Measurements from ENCODE around the gene FSTL4.

The FSTL4 gene

GRCh38 chr5:133627180-133627579, 14.8 kb upstream of the FSTL4 start:
- no peaks in the 10 kb centered on the region for H3K36me3 ChIP-seq (ENCODE audit: insufficient read depth, low read length)
- TF ChIP-seq CTCF (IDR thresholded peaks at IDR 0.05; ENCODE audit: low read length) (no peak), EZH2 (IDR thresholded peaks at IDR 0.05; ENCODE audit: borderline replicate concordance, low read length) (no peak)
- no peaks in the 10 kb centered on the region for H3K9me2 ChIP-seq (ENCODE audit: low read depth, low read length)
- H3K4me3 ChIP-seq (ENCODE audit: low read depth, low read length, poor library complexity, severe bottlenecking), result no peak overlapping the region
- no peak overlapping the region for H3K4me2 ChIP-seq (ENCODE audit: low read length)
- no peaks in the 10 kb centered on the region for H3F3A ChIP-seq (ENCODE audit: insufficient read depth, low read length)
- H4K20me1 ChIP-seq (ENCODE audit: insufficient read depth, low read length), result no peaks in the 10 kb centered on the region
- no peaks in the 10 kb centered on the region for H3K27me3 ChIP-seq (ENCODE audit: insufficient read depth, low read length)
- H3K9me3 ChIP-seq (ENCODE audit: low read length), result no peaks in the 10 kb centered on the region
- no peaks in the 10 kb centered on the region for H3K79me2 ChIP-seq (ENCODE audit: insufficient read depth, low read length)
- H3K27ac ChIP-seq (ENCODE audit: low read depth, low read length, poor library complexity, severe bottlenecking), result no peak overlapping the region
- H2AFZ ChIP-seq (ENCODE audit: low read length), result no peak overlapping the region
- H3K4me1 ChIP-seq (ENCODE audit: insufficient read depth, low read length, severe bottlenecking), result no peaks in the 10 kb centered on the region
- H3K9ac ChIP-seq (ENCODE audit: low read length), result no peak overlapping the region

GRCh38 chr5:133624316-133624715, 12.0 kb upstream of the FSTL4 start:
- H3K4me3 ChIP-seq (ENCODE audit: low read depth, low read length, poor library complexity, severe bottlenecking), result no peak overlapping the region
- no peaks in the 10 kb centered on the region for H3K36me3 ChIP-seq (ENCODE audit: insufficient read depth, low read length)
- H3K4me1 ChIP-seq (ENCODE audit: insufficient read depth, low read length, severe bottlenecking), result no peaks in the 10 kb centered on the region
- H3K9me2 ChIP-seq (ENCODE audit: low read depth, low read length), result no peaks in the 10 kb centered on the region
- no peaks in the 10 kb centered on the region for H3F3A ChIP-seq (ENCODE audit: insufficient read depth, low read length)
- H3K79me2 ChIP-seq (ENCODE audit: insufficient read depth, low read length), result no peaks in the 10 kb centered on the region
- no peaks in the 10 kb centered on the region for H3K9me3 ChIP-seq (ENCODE audit: low read length)
- no peaks in the 10 kb centered on the region for H3K27me3 ChIP-seq (ENCODE audit: insufficient read depth, low read length)
- no peak overlapping the region for H3K9ac ChIP-seq (ENCODE audit: low read length)
- H3K4me2 ChIP-seq (ENCODE audit: low read length), result no peak overlapping the region
- TF ChIP-seq CTCF (IDR thresholded peaks at IDR 0.05; ENCODE audit: low read length) (no peak), EZH2 (IDR thresholded peaks at IDR 0.05; ENCODE audit: borderline replicate concordance, low read length) (no peak)
- no peaks in the 10 kb centered on the region for H4K20me1 ChIP-seq (ENCODE audit: insufficient read depth, low read length)
- H3K27ac ChIP-seq (ENCODE audit: low read depth, low read length, poor library complexity, severe bottlenecking), result no peak overlapping the region
- no peak overlapping the region for H2AFZ ChIP-seq (ENCODE audit: low read length)

- Histone ChIP-seq H3K9me3 (ENCODE audit: low read length) (no peaks in the 10 kb centered on the region), H3K4me1 (ENCODE audit: insufficient read depth, low read length, severe bottlenecking) (no peaks in the 10 kb centered on the region), H3K27me3 (ENCODE audit: insufficient read depth, low read length) (no peaks in the 10 kb centered on the region), H3K79me2 (ENCODE audit: insufficient read depth, low read length) (no peaks in the 10 kb centered on the region), H3K27ac (ENCODE audit: low read depth, low read length, poor library complexity, severe bottlenecking) (no peak overlapping the region), H3K4me3 (ENCODE audit: low read depth, low read length, poor library complexity, severe bottlenecking) (no peak overlapping the region), H2AFZ (ENCODE audit: low read length) (no peak overlapping the region), H3K4me2 (ENCODE audit: low read length) (no peak overlapping the region), H3F3A (ENCODE audit: insufficient read depth, low read length) (no peaks in the 10 kb centered on the region), H3K9me2 (ENCODE audit: low read depth, low read length) (no peaks in the 10 kb centered on the region), H4K20me1 (ENCODE audit: insufficient read depth, low read length) (no peaks in the 10 kb centered on the region), H3K36me3 (ENCODE audit: insufficient read depth, low read length) (no peaks in the 10 kb centered on the region), H3K9ac (ENCODE audit: low read length) (no peak overlapping the region)
- no peak for TF ChIP-seq CTCF (IDR thresholded peaks at IDR 0.05; ENCODE audit: low read length)
- no peak for TF ChIP-seq EZH2 (IDR thresholded peaks at IDR 0.05; ENCODE audit: borderline replicate concordance, low read length)
Measured at GRCh38 chr5:133618141-133618540, 5.8 kb upstream of the FSTL4 start.
